Common myeloid progenitor, CD34-positive (primary cell): Measurements from ENCODE around the gene CST6.
"Not testable (repeated sequence)": the region's sequence is repeated elsewhere in the genome, so short reads cannot be mapped to it uniquely, and the experiment has no call there.

Source experiments
- CTCF ChIA-PET: fragments of 350-600 bp; sonication (Branson Sonifier 250); formaldehyde crosslinking; loops from one replicate; lab custom pipeline; 2021; ENCODE audit warnings: antibody characterized with exemption; lab: Charles Lee
- POLR2A ChIA-PET: fragments of 350-600 bp; sonication (Branson Sonifier 250); formaldehyde crosslinking; loops from one replicate; lab custom pipeline; 2021; ENCODE audit warnings: antibody characterized with exemption; lab: Charles Lee
- DNase-seq, 3 donors: peaks; one replicate each; pipeline versions ENCODE4 v3.0.0 to v3.0.0-alpha.2; 2013
- H3K27ac ChIP-seq, 2 experiments: 1 replicate in 1 of 2; 2 replicates in 1 of 2; pipeline ENCODE4 v1.7.0; 2013; ENCODE audit warnings: inconsistent platforms in 2 of 2, low read length in 2 of 2, mild to moderate bottlenecking in 2 of 2, low read depth in 1 of 2, moderate library complexity in 1 of 2; ENCODE audit not compliant: severe bottlenecking in 2 of 2, insufficient read depth in 1 of 2, poor library complexity in 1 of 2
- H3K27me3 ChIP-seq, 5 experiments: replicated peaks in 2 of 5; 1 replicate in 3 of 5; 2 replicates in 2 of 5; pipeline versions ENCODE4 v1.6.1 to v1.7.0; 2013; ENCODE audit warnings: low read length in 4 of 5, mild to moderate bottlenecking in 2 of 5, moderate library complexity in 2 of 5, inconsistent platforms in 1 of 5; ENCODE audit not compliant: insufficient read depth in 5 of 5, control insufficient read depth in 4 of 5
- H3K36me3 ChIP-seq, 4 experiments: 1 replicate in 2 of 4; 2 replicates in 2 of 4; pipeline versions ENCODE4 v1.6.1 to v1.7.0; 2013; ENCODE audit warnings: low read length in 3 of 4, control low read depth in 1 of 4, mild to moderate bottlenecking in 1 of 4; ENCODE audit not compliant: control insufficient read depth in 4 of 4, insufficient read depth in 4 of 4
- H3K4me1 ChIP-seq, 4 experiments: 1 replicate in 3 of 4; 2 replicates in 1 of 4; pipeline versions ENCODE4 v1.6.1 to v1.7.1; 2013; ENCODE audit warnings: low read length in 3 of 4, mild to moderate bottlenecking in 3 of 4, control low read depth in 1 of 4, inconsistent platforms in 1 of 4, moderate library complexity in 1 of 4; ENCODE audit not compliant: control insufficient read depth in 4 of 4, insufficient read depth in 4 of 4; ENCODE audit errors: control extremely low read depth in 1 of 4
- H3K4me3 ChIP-seq, 7 experiments: 1 replicate in 4 of 7; 2 replicates in 3 of 7; pipeline versions ENCODE4 v1.5.1 to v1.7.0; 2013; ENCODE audit warnings: mild to moderate bottlenecking in 7 of 7, low read length in 6 of 7, moderate library complexity in 6 of 7, inconsistent platforms in 2 of 7, low read depth in 2 of 7, control low read depth in 1 of 7; ENCODE audit not compliant: insufficient read depth in 4 of 7, control insufficient read depth in 1 of 7; ENCODE audit errors: extremely low read depth in 1 of 7
- H3K9me3 ChIP-seq, 5 experiments: 1 replicate in 4 of 5; 2 replicates in 1 of 5; pipeline versions ENCODE4 v1.6.1 to v1.7.1; 2013; ENCODE audit warnings: low read length in 4 of 5, mild to moderate bottlenecking in 2 of 5, inconsistent platforms in 1 of 5, low read depth in 1 of 5, moderate library complexity in 1 of 5; ENCODE audit not compliant: control insufficient read depth in 4 of 5, insufficient read depth in 2 of 5; ENCODE audit errors: control extremely low read depth in 1 of 5
- WGBS: methylation state at CpG from one replicate; pipeline ENCODE4 v1.1.5; 2013; ENCODE audit not compliant: insufficient coverage; 5-methylcytosine and 5-hydroxymethylcytosine counted together

Gene CST6

GRCh38 chr11:66022401-66023185, 10.8 kb downstream of the CST6 start:
- Histone ChIP-seq H3K27me3 (peaks cover 0 to 7% (median 0%) of the 10 kb centered on the region in 5 experiments), H3K4me3 (peak overlapping the region in 3 of 7 experiments; percentile 19 to 56 (median 53)), H3K4me1 (peaks cover 0 to 26% (median 23%) of the 10 kb centered on the region in 4 experiments), H3K9me3 (no peaks in the 10 kb centered on the region), H3K36me3 (no peaks in the 10 kb centered on the region), H3K27ac (no peak overlapping the region)
- 29% methylated on average over 40 of the region's 46 CpGs for WGBS
- ChIA-PET POLR2A (interaction anchor here (0.6 to 1.0 kb wide), 2 partner anchors 13 to 93 kb away, joined by 3 to 4 read pairs; no protein-coding TSS in a partner anchor), CTCF (interaction anchor here (0.6 to 2.9 kb wide), 30 partner anchors 8 to 384 kb away, joined by 3 to 19 read pairs (median 4); partner anchors contain the start of genes BANF1, CST6, EIF1AD and KAT5)
- peak; percentile 57 to 71 (median 68) for DNase-seq

GRCh38 chr11:66023186-66023440, 11.3 kb downstream of the CST6 start:
- CTCF ChIA-PET = interaction anchor here (0.6 to 2.9 kb wide), 16 partner anchors 10 to 357 kb away, joined by 3 to 19 read pairs (median 4); partner anchors contain the start of genes BANF1, CST6 and EIF1AD
- POLR2A ChIA-PET, H3K4me3 ChIP-seq, H3K9me3 ChIP-seq, H3K27me3 ChIP-seq, H3K36me3 ChIP-seq, H3K27ac ChIP-seq, DNase-seq: not testable (repeated sequence)
- 76% methylated on average over 4 of the region's 5 CpGs for WGBS
- H3K4me1 ChIP-seq = peaks cover 0 to 26% (median 23%) of the 10 kb centered on the region in 4 experiments

- WGBS = 95% methylated on average over 18 of the region's 18 CpGs
- Histone ChIP-seq H3K27me3 (peaks cover 0 to 7% (median 0%) of the 10 kb centered on the region in 5 experiments), H3K27ac (no peak within 1 kb of the TSS), H3K4me3 (no peak within 1 kb of the TSS), H3K4me1 (peaks cover 0 to 18% (median 14%) of the 10 kb centered on the region in 4 experiments), H3K9me3 (no peaks in the 10 kb centered on the region), H3K36me3 (no peaks in the 10 kb centered on the region)
- ChIA-PET POLR2A (interaction anchor here (0.9 kb wide), 1 partner anchor 19 kb away, joined by 3 read pairs; no protein-coding TSS in a partner anchor), CTCF (interaction anchor here (3.0 to 4.2 kb wide), 2 partner anchors 11 to 18 kb away, joined by 10 to 21 read pairs; no protein-coding TSS in a partner anchor)
- DNase-seq = no peak
These were observed 14.3 kb downstream of the CST6 start, which contains the start of gene CATSPER1 for GRCh38 chr11:66026017-66026529. TSS of gene CATSPER1 (minus strand) at chr11:66026479. CDS start at chr11:66026379, 100 bp downstream.

- peaks cover 0 to 4% (median 0%) of the 10 kb centered on the region in 5 experiments for H3K27me3 ChIP-seq
- H3K9me3 ChIP-seq = no peaks in the 10 kb centered on the region
- H3K36me3 ChIP-seq = no peaks in the 10 kb centered on the region
- ChIA-PET POLR2A (no interaction called here), CTCF (interaction anchor here (0.8 kb wide), 1 partner anchor 289 kb away, joined by 3 read pairs; no protein-coding TSS in a partner anchor)
- H3K4me3 ChIP-seq = no peak overlapping the region
- H3K4me1 ChIP-seq = no peaks in the 10 kb centered on the region
- WGBS = 94% methylated on average over 4 of the region's 8 CpGs
- peak in 1 of 3 donors; percentile 43 for DNase-seq
- H3K27ac ChIP-seq = no peak overlapping the region
These were observed 21.3 kb downstream of the CST6 start for GRCh38 chr11:66032957-66033735.

GRCh38 chr11:66035653-66036333, 24.0 kb downstream of the CST6 start:
- WGBS = 93% methylated on average over 7 of the region's 9 CpGs
- Histone ChIP-seq H3K4me1 (no peaks in the 10 kb centered on the region), H3K27me3 (peaks cover 0 to 4% (median 0%) of the 10 kb centered on the region in 5 experiments), H3K36me3 (no peaks in the 10 kb centered on the region), H3K9me3 (no peaks in the 10 kb centered on the region), H3K4me3 (no peak overlapping the region), H3K27ac (no peak overlapping the region)
- POLR2A ChIA-PET = no interaction called here
- no peak for DNase-seq
- CTCF ChIA-PET = interaction anchor here (1.0 to 4.3 kb wide), 5 partner anchors 8 to 45 kb away, joined by 3 to 21 read pairs (median 5); partner anchors contain the start of gene CATSPER1

GRCh38 chr11:66036334-66036710, 24.5 kb downstream of the CST6 start:
- Histone ChIP-seq H3K9me3 (no peaks in the 10 kb centered on the region), H3K36me3 (no peaks in the 10 kb centered on the region), H3K27me3 (peaks cover 0 to 4% (median 0%) of the 10 kb centered on the region in 5 experiments), H3K27ac (no peak overlapping the region), H3K4me3 (no peak overlapping the region), H3K4me1 (no peaks in the 10 kb centered on the region)
- WGBS = 95% methylated on average over 3 of the region's 5 CpGs
- no peak for DNase-seq
- CTCF ChIA-PET = interaction anchor here (1.0 to 4.3 kb wide), 5 partner anchors 9 to 45 kb away, joined by 3 to 21 read pairs (median 5); partner anchors contain the start of gene CATSPER1
- POLR2A ChIA-PET = no interaction called here
